ENCODE results near the gene ZNF865.

The ZNF865 gene

DNA sequence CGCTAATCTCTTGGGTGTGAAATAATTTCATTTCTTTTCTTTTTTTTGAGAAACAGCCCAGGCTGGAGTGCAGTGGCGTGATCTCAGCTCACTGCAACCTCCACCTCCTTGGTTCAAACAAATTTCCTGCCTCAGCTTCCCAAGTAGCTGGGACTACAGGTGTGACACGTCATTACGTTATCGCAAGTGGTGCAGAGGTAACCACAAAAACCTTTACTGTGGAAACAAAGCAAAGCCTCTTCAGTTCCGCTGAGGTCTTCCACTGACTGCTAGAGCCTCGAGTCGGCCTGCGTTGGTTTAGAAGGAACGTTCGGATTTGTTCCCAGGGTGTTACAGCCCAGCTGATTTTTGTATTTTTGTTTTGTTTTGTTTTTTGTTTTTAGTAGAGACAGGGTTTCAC lies 20.9 kb downstream of the ZNF865 start:
- peak; percentile 71 for DNase-seq

DNA sequence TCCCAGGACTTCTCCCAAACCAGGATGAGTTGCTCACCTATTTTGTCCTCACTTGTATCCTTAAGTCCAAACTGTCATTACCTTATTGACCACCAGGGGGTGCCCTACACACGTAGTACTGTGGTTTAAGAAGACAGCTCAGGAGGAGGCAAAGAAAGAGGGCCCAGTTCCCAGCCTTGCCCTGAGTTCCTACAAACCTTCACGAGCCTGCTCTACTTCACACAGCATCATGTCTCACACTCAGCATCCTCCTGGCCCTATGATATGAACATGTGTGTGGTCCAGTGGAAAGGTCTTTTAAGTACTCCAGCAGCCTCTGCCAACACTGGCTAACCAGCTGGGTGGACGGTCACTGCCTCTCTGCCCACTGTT lies 27.0 kb downstream of the ZNF865 start:
- peak; percentile 85 for DNase-seq

DNA sequence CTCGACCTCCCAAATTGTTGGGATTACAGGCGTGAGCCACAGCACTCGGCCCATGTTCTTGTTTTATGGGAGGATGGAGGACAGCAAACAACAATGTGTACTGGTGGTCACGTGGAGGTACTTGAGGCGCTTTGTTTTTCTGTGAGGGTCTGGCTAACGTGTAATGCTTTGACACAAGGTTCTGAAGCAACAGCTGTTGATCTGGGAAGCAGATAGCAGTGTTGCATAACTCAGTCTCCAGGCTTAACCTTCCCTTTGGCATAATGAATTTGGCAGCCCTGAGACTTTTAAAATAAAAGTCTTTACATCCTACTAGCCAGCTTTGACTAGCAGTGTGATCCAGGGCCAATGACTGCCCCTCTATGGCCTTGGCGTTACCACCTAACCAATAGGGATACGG lies 28.4 kb downstream of the ZNF865 start:
- DNase-seq: no peak

DNA sequence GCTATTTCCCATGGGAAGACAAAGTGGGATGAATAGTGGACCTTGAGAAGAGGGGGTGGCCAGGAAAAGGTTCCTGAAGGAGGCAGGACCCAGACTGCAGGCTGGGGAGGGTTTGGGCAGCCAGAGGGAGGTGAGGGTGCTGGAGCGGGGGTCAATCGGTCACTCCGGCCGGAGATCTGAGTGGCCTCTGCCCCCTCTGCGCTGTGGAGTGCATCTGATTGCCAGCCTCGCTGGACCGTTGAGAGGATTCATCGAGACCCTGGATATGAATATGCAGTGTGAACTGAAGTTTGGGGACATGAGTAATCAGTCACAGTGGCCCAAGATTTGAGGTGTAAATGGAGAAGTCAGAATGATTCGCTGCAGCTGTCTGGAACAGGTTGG lies 29.9 kb downstream of the ZNF865 start:
- DNase-seq: no peak

DNA sequence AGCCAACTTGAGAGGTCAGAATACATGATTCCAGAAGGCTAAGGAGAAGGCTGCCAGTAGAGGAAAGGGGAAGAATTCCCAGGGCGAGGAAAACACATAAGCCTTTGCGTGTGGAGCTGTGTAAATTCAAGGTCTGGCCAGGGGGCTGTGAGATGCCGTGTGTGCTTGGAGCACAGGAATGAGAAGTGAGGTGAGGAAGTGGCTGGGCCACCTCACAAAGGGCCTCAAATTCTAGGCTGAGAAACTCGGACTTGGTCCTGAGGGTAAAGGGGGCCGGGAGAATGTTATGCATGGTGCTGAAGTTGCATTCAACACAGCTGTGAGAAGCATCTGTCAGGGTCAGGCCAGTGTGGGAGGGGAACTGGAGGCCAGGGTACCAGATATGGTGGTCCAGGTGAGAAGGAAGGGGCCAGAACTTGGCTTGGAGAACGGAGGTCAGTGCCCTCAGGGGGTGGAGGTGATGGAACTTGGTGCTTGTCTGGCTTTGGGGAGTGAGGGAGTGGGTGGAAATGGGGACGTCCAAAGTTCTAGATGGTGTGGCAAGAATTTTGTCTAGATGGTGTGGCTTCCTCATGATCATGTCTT lies 30.5 kb downstream of the ZNF865 start:
- DNase-seq: no peak

DNA sequence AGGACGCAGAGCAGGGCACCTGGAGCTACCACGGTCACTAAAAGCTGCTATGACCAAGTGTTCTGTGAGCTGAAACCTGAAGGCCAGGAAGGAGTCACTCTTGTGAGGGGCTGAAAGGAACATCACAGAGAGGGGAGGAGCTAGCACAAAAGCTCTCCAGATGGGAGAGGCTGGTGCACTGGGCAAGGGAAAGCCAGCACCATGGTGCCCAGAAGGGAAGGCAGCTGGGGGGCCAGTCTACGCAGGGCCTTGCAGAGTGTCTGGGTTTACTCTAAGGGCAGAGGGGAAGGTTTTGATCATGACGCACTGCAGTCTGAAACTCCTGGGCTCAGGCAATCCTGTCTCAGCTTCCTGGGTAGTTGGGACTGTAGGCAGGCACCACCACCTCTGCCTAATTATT lies 31.3 kb downstream of the ZNF865 start:
- DNase-seq: no peak

DNA sequence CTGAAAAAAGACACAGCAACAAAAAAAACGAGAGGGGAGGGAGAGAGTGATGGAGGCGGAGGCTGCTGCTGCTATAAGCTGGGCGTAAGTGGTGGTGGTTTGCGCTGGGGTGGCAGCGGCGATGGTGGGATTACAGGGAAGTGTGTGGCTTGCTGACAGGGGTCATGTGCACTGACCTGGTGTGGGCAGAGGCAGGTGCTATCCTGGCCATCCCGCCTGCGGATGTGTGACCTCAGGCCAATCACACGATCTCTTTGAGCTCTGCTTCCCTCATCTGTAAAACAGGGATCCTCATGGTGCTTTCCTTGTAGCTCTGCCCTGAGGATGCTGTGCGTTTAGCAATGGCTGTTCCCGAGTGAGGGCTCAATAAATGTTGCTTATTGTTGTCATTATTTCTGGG lies 32.1 kb downstream of the ZNF865 start:
- no peak for DNase-seq

DNA sequence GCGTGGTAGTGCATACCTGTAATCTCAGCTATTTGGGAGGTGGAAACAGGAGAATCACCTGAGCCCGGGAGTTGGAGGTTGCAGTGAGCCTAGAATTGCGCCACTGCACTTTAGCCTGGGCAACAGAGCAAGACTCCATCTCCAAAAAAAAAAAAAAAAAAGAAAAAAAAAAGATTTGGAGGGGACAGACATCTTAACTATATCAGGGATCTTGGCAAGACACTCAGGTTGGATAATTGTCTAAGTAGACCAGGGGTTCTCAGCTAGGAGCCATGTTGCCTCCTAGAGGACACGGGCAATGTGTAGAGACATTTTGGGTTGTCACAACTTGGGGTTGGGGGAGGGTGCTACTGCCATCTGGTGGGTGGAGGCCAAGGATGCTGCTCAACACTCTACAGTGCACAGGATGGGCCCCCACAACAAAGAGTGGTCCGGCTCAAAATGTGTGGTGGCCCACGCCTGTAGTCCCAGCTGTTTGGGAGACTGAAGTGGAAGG lies 33.5 kb downstream of the ZNF865 start:
- DNase-seq: peak; percentile 67

DNA sequence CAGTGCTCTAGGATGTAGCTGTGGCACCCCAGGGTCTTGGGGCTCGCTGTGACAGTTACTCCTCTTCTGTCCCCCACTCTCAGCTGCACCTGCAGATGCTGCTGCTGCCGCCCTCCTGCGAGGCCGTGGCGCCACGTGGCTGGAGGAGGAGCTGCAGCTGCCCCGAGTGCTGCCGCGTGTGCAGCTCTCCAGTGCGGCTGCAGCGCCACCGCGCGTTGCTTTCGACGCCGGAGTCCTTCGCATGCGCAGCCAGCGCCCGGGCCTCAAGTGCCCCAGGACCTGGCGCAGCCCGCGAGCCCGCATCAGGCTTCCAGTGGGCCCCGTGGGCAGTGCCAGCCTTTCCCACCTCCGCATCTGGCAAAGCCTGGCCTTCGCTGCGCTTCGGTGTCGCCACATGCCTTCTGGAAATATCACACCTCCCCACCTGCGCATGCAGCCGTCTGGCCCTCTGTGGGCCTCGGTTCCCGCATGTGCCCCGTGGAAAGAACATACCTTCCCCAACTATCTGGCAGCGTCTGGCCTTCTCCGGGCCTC lies 34.7 kb downstream of the ZNF865 start:
- DNase-seq: peak; percentile 84

DNA sequence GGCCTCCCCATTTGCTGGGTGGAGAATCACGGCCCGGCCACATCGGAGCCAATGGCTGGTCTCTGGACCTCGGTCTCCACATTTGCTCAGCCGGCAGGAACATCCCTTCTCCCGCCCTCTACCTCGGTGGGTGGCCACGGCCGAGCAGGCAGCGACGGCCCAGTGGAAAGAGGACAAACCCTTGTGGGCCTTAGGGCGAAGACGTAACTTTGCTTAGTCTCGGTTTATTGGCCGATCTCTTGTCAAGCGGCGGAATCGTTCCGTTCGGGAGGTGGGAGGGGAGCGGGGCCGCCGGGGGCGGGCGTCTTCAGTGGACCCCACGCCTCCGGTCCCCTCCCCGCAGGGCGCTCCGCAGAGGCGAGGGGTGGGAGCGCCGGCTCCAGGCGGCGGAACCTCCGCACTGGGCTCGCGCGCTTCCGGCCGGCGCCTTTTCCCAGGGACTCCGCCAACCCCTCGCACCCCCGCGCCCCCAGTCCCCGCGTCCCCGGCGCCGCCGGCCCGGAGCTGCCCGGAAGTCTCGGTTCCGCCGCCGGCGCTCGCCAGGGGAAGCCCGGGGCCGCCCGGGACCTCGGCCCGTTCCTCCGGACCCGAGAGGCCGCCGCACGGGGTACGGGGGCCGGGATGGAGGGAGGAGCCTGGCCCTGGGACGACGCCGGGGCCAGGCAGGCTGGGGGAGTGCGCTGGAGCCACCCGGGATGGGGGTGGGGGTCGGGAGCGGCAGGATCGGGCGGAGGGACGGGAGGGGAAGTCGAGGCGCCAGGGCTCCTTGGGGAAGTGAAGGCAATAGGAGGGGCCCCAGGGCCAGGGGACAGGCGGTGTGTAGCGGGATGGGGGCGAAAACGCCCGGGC lies 35.4 kb downstream of the ZNF865 start, which contains the start of gene ZNF580:
Gene ZNF580 (plus strand): TSS at position 426 of the 849 bp plus-strand sequence. CDS start 1,507 bp downstream, outside the sequence.
- DNase-seq: peak; percentile 46

DNA sequence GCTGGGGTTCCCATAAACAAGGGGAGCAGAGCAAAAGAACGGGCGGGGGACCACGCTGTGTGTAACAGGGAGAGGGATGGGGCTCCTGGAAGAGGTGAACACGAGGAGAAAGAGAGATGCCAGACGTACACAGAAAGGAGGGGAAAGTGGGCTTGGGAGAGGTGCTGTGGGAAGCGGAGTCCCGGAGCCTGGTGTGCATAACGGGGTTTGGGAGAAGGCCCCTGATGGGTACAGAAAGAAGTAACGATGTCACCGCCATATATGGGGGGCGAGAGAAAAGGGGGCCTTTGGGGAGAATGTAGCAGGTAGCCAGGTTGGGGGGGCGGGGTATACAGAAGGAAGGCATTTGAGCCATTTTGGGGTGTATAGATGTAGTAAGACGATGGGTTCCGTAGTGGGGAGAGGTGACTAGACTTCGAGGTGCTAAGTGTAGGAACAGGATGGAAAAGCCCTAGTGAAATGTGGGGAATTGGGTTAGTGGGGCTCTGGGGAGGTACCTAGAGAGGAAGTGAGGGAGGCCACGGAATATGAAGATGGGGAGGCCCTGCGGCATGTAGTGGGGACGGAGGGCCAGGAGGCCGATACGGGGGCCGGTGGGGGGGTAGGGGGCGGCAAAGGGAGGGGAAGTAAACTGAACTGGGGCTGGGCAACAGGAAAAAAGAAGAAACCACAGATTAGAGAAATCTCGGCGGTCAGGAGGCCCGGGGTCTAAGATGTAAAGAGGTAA lies 36.1 kb downstream of the ZNF865 start:
- DNase-seq: no peak

DNA sequence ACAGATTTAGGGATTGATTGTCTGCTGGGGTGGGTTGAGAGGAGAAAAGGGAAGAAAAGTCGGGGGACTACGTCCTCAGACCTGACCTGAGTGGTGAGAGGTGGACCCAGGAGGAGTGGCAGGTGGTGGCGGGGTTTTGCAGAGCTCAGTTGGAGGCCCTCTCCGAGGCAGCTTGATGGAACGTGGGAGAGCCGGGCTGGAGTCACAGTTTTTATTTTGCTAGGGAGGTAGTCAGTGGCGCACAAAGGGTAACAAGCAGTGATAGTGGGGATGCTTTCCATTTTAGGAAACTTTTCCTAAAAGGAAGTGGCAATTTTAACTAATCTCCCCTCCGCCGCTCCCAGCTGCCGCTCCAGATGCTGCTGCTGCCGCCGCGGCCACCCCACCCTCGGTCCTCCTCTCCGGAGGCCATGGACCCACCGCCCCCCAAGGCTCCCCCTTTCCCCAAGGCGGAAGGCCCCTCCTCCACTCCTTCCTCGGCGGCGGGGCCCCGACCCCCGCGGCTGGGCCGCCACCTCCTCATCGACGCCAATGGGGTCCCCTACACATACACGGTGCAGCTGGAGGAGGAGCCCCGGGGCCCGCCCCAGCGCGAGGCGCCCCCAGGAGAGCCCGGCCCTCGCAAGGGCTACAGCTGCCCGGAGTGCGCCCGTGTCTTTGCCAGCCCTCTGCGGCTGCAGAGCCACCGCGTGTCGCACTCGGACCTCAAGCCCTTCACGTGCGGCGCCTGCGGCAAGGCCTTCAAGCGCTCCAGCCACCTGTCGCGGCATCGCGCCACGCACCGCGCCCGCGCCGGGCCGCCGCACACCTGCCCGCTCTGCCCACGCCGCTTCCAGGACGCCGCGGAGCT lies 36.9 kb downstream of the ZNF865 start:
- no peak for DNase-seq

DNA sequence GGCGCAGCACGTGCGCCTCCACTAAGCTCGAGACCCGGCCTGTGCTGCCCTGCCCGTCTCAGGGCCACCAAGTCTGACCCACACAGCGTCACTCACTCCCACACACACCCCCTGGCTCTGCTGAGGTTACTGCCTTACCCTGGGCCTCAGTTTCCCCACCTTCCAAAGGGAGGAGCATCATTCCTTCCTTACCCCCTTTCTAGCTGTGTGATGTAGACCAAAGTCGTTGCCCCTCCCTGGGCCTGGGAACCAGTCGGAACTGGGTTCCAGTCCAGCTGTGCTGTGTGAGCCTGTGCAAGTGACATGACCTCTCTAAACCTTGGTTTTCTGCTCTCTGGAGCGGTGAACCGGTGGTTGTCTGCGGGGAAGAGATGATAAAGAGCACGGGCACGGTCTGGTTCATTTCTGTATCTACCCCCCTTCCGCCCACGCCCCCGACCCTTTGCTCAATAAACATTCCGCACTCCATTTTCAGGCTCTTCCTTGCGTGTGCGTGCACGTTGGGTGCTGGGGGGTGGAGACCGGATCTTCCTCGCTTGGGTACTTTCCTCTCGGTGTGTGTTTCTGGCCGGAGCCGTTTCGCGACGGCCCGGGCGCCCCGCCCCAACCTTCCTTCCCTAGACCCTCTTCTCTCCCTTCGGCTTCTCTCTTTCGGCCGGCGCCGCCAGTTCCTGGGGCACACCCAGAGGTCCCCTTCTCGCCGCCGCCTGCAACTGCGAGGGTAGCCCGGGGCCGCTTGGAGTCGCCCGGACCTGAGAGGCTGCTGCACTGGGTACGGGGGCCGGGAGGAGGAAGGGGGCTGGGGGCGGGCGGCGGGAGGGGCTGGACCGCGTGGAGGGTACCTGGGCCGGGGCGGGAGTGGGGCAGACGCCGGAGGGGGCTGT lies 37.8 kb downstream of the ZNF865 start, which contains the start of gene ZNF581:
Gene ZNF581 (plus strand): TSS at position 647 of the 884 bp plus-strand sequence. CDS start 923 bp downstream, outside the sequence.
- DNase-seq: peak; percentile 75

DNA sequence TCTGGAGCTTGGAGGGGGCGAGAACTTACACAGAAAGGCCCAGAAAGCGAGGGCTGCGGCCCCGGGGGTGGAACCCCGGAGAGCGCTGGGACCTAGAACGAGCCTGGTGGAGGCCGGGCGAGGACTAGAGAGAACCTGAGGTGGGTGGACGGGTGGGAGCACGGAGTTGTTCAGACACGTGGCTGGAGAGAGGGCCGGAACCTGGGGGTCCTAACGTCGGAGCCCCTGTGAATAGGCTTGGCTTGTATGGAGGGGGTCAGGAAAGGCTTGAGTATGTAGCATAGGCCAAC lies 38.4 kb downstream of the ZNF865 start:
- DNase-seq: no peak

DNA sequence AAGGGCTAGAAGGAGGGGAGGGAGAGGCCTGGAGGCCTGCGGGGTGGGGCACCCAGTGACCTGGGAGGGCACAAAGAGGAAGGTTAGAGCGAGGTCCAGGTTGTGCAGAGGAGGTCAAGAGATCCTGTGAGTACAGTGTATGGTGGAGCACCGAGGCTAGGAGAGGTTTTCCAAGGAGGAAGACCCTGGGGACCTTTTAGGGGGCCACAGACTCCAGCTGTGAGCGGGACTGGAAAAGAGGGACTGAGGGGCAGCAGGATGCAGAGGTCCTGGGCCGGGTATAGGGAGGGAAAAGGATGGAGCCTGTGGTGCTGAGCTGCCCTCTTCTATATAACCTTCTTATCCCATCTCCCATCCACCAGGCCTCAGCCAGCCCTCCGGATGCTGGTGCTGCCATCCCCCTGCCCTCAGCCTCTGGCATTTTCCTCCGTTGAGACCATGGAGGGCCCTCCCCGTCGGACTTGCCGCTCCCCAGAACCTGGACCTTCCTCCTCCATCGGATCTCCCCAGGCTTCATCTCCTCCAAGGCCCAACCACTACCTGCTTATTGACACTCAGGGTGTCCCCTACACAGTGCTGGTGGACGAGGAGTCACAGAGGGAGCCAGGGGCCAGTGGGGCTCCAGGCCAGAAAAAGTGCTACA lies 38.9 kb downstream of the ZNF865 start:
- no peak for DNase-seq

DNA sequence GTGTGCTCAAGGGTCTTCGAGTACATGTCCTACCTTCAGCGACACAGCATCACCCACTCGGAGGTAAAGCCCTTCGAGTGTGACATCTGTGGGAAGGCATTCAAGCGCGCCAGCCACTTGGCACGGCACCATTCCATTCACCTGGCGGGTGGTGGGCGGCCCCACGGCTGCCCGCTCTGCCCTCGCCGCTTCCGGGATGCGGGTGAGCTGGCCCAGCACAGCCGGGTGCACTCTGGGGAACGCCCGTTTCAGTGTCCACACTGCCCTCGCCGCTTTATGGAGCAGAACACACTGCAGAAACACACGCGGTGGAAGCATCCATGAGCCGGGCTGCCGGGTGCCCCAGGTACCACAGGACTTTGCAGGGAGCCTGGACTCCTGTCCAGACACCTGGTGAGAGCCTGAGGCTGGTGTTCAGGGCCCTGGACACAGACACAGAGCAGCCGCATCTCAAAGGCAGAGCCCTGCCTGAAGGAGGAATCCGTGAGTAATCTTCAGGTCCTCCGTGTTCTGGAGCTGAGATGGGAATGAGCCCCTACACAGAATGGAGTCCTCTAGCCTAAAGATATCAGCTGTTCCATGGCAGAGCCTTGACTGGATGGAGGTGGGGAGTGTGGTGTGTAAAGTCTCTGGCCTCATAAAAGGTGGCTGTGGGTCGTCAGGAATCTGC lies 39.5 kb downstream of the ZNF865 start:
- DNase-seq: no peak

DNA sequence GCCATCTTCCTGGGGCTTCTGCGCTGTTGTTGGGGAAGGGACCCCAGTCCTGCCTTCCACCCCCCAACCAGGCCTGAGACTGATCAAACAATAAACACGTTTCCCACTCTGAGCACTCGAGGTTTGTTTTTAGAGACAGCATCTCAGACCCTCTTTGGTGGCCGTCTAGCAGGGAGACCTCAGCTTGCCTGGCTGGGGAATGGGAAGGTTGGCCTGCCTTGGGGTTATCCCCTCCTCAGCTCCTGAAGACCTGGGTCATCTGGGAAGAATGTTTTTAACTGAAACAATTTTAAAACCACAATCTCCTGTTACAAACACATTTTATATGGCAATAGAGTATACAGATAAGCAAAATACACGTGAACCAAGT lies 40.0 kb downstream of the ZNF865 start:
- no peak for DNase-seq

DNA sequence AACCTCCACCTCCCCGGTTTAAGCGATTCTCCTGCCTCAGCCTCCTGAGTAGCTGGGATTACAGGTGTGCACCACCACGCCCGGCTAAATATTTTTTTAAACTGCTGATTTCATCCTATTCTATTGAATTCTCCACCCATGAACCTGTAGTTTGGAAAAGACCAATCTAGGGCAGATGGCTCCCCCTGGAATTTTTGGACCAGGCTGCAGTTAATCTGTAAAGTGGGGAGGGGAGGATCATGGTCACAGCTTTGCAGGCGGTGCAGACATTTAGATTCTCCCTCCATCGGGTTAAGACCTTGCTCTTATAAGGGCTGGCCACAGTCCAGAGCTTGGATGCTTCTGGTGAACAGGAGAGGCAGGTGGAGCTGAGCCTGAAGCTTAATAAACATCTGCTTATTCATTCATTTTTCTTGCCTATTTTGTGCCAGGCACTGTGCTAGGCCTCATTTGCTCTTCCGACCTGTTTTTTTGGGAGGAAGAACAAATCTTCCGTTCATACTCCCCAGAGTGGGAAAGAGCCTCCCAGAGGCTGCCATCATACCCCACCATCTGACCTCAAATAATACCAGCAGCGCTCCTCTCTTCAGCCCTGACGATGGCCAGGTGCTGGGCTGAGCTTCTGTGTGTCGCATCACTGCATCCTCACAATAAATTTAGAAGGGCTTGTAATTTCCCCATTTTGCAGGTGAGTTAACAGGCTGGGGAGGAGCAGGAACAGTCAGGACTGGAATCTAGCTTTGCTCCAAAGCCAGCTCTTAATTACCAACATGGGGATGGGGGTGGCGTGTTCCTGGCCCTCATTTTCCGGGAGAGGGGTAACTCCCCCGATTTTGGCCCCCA lies 41.7 kb downstream of the ZNF865 start:
- DNase-seq: no peak

Data from CD4-positive, alpha-beta T cell treated with Interleukin-15 for 1 hour (primary cell).